ENCODE data around the gene DXO. TPM values are rescaled to one million over a fixed set of nuclear protein-coding genes. Genes with fewer than 3 reads are reported as not detected.

Gene DXO
- polyA plus RNA-seq, 1 donor from 2014 or later: 20.0 TPM

DNA sequence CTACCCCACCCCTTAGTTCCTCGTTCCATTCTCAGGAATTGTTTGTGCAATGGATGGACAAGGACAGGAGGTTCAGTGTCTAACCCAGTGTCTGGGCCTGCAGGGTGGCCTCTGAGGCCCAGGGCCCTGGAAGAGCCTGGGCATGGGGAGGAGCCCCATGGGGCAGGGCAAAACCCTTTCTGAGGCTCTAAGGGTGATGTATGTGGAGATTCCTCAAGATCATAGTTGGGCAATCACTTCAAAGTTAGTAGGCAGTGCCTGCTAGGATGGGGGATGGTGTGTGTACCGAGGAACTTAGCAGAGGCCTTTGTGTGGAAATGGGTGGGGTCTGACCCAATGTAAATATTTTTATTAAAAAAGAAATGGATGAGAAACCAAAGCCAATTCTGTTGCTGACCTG lies 51.1 kb downstream of the DXO start:
- no peak for TF ChIP-seq TAF1 (IDR thresholded peaks at IDR 0.05; ENCODE audit: low read depth)
- no peak for TF ChIP-seq SMC3 (conservative IDR thresholded peaks at IDR 0.05; ENCODE audit: poor library complexity)
- TF ChIP-seq POLR2AphosphoS5 (IDR thresholded peaks at IDR 0.05): no peak
- TF ChIP-seq EZH2 (IDR thresholded peaks at IDR 0.05; ENCODE audit: borderline replicate concordance, insufficient read depth, low read length, poor library complexity, severe bottlenecking): no peak
- TF ChIP-seq, protein P1, sequence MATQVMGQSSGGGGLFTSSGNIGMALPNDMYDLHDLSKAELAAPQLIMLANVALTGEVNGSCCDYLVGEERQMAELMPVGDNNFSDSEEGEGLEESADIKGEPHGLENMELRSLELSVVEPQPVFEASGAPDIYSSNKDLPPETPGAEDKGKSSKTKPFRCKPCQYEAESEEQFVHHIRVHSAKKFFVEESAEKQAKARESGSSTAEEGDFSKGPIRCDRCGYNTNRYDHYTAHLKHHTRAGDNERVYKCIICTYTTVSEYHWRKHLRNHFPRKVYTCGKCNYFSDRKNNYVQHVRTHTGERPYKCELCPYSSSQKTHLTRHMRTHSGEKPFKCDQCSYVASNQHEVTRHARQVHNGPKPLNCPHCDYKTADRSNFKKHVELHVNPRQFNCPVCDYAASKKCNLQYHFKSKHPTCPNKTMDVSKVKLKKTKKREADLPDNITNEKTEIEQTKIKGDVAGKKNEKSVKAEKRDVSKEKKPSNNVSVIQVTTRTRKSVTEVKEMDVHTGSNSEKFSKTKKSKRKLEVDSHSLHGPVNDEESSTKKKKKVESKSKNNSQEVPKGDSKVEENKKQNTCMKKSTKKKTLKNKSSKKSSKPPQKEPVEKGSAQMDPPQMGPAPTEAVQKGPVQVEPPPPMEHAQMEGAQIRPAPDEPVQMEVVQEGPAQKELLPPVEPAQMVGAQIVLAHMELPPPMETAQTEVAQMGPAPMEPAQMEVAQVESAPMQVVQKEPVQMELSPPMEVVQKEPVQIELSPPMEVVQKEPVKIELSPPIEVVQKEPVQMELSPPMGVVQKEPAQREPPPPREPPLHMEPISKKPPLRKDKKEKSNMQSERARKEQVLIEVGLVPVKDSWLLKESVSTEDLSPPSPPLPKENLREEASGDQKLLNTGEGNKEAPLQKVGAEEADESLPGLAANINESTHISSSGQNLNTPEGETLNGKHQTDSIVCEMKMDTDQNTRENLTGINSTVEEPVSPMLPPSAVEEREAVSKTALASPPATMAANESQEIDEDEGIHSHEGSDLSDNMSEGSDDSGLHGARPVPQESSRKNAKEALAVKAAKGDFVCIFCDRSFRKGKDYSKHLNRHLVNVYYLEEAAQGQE (IDR thresholded peaks at IDR 0.05; ENCODE audit: borderline replicate concordance): no peak
- TF ChIP-seq EP300 (conservative IDR thresholded peaks at IDR 0.05; ENCODE audit: poor library complexity, severe bottlenecking): no peak
- H3K9me2 ChIP-seq (ENCODE audit: insufficient read depth, low read length): no peaks in the 10 kb centered on the region
- no peak overlapping the region for H3K9ac ChIP-seq (ENCODE audit: low read length)
- H3F3A ChIP-seq (ENCODE audit: insufficient read depth, low read length, poor library complexity, severe bottlenecking): no peaks in the 10 kb centered on the region
- H3K9me3 ChIP-seq (ENCODE audit: low read length): no peaks in the 10 kb centered on the region
- H3K4me3 ChIP-seq (ENCODE audit: low read length): no peak overlapping the region
- no peaks in the 10 kb centered on the region for H4K20me1 ChIP-seq (ENCODE audit: insufficient read depth)
- no peaks in the 10 kb centered on the region for H3K27me3 ChIP-seq (ENCODE audit: insufficient read depth, low read depth, low read length)
- H2AFZ ChIP-seq (ENCODE audit: low read depth, low read length): no peak overlapping the region
- no peak overlapping the region for H3K27ac ChIP-seq (ENCODE audit: low read length)
- no peak overlapping the region for H3K4me2 ChIP-seq (ENCODE audit: low read length)
- H3K79me2 ChIP-seq (replicated peaks; ENCODE audit: insufficient read depth, low read length): no peaks in the 10 kb centered on the region
- no peaks in the 10 kb centered on the region for H3K36me3 ChIP-seq (ENCODE audit: insufficient read depth, low read length)

Small RNA genes within 50 kb of the gene (small RNA-seq; reads per million reads assigned to genes)
- gene AL645922.1: 0 reads per million in 3 experiments

Other genes starting within 250 kb of the DXO start
- not detected in 2 replicates for gene MPIG6B, start 248.8 kb downstream of the DXO start, polyA plus RNA-seq
- gene DDAH2, start 242.8 kb downstream of the DXO start, polyA plus RNA-seq: 386 and 410 TPM in 2 replicates
- 5.5 and 5.7 TPM in 2 replicates for gene CLIC1, start 235.6 kb downstream of the DXO start, polyA plus RNA-seq
- 5.1 and 7.8 TPM in 2 replicates for gene MSH5, start 232.1 kb downstream of the DXO start, polyA plus RNA-seq
- 1.3 TPM in 1 of 2 replicates, not detected in the other for gene SAPCD1, start 209.5 kb downstream of the DXO start, polyA plus RNA-seq
- 5.3 and 5.7 TPM in 2 replicates for gene VWA7, start 194.8 kb downstream of the DXO start, polyA plus RNA-seq
- gene VARS1, start 176.4 kb downstream of the DXO start, polyA plus RNA-seq: 40.9 and 49.4 TPM in 2 replicates
- 68.5 and 87.6 TPM in 2 replicates for gene LSM2, start 165.2 kb downstream of the DXO start, polyA plus RNA-seq
- 1.6 and 2.6 TPM in 2 replicates for gene HSPA1L, start 156.9 kb downstream of the DXO start, polyA plus RNA-seq
- gene HSPA1A, start 156.6 kb downstream of the DXO start, polyA plus RNA-seq: 50.9 and 54.5 TPM in 2 replicates
- 120 and 128 TPM in 2 replicates for gene HSPA1B, start 144.4 kb downstream of the DXO start, polyA plus RNA-seq
- gene NEU1, start 109.3 kb downstream of the DXO start, polyA plus RNA-seq: 40.9 and 47.0 TPM in 2 replicates
- 0.09 and 0.46 TPM in 2 replicates for gene SLC44A4, start 93.1 kb downstream of the DXO start, polyA plus RNA-seq
- 102 and 121 TPM in 2 replicates for gene EHMT2, start 74.4 kb downstream of the DXO start, polyA plus RNA-seq
- gene ZBTB12, start 70.1 kb downstream of the DXO start, polyA plus RNA-seq: 19.2 and 21.4 TPM in 2 replicates
- 1.2 and 1.5 TPM in 2 replicates for gene C2, start 44.4 kb downstream of the DXO start, polyA plus RNA-seq
- 0.97 TPM in 1 of 2 replicates, not detected in the other for gene CFB, start 26.0 kb downstream of the DXO start, polyA plus RNA-seq
- 103 and 117 TPM in 2 replicates for gene NELFE, start 13.2 kb downstream of the DXO start, polyA plus RNA-seq
- gene SKIC2, start 13.0 kb downstream of the DXO start, polyA plus RNA-seq: 48.2 and 51.7 TPM in 2 replicates
- 4.4 and 7.2 TPM in 2 replicates for gene C4A, start 9.9 kb upstream of the DXO start, polyA plus RNA-seq
- 4.4 and 4.6 TPM in 2 replicates for gene C4B, start 42.7 kb upstream of the DXO start, polyA plus RNA-seq
- 1.9 and 4.5 TPM in 2 replicates for gene CYP21A2, start 66.3 kb upstream of the DXO start, polyA plus RNA-seq
- 3.3 and 3.6 TPM in 2 replicates for gene TNXB, start 137.2 kb upstream of the DXO start, polyA plus RNA-seq
- gene ATF6B, start 156.1 kb upstream of the DXO start, polyA plus RNA-seq: 44.3 and 49.3 TPM in 2 replicates
- 8.6 and 10.9 TPM in 2 replicates for gene FKBPL, start 158.2 kb upstream of the DXO start, polyA plus RNA-seq
- gene PRRT1, start 179.8 kb upstream of the DXO start, polyA plus RNA-seq: 0.22 TPM in 1 of 2 replicates, not detected in the other
- 53.5 and 330 TPM in 2 replicates for gene PPT2, start 182.0 kb upstream of the DXO start, polyA plus RNA-seq
- 22.1 and 22.4 TPM in 2 replicates for gene EGFL8, start 192.5 kb upstream of the DXO start, polyA plus RNA-seq
- 24.7 and 28.4 TPM in 2 replicates for gene AGPAT1, start 203.9 kb upstream of the DXO start, polyA plus RNA-seq
- 342 and 369 TPM in 2 replicates for gene RNF5, start 206.3 kb upstream of the DXO start, polyA plus RNA-seq
- 7.2 and 7.5 TPM in 2 replicates for gene AGER, start 212.1 kb upstream of the DXO start, polyA plus RNA-seq
- 53.2 and 78.7 TPM in 2 replicates for gene PBX2, start 218.1 kb upstream of the DXO start, polyA plus RNA-seq
- 0.88 and 1.2 TPM in 2 replicates for gene GPSM3, start 220.5 kb upstream of the DXO start, polyA plus RNA-seq

Data from neural cell (in vitro differentiated cells).